HG03457 (cell line): ENCODE results near the gene NPR2.

Experiments used
- ATAC-seq: cut with Tn5 transposase; IDR thresholded peaks from one replicate; pipeline ENCODE4 v1.9.1; 2021; ENCODE audit warnings: moderate number of reproducible peaks; ENCODE audit not compliant: unreplicated experiment

NPR2 gene

DNA sequence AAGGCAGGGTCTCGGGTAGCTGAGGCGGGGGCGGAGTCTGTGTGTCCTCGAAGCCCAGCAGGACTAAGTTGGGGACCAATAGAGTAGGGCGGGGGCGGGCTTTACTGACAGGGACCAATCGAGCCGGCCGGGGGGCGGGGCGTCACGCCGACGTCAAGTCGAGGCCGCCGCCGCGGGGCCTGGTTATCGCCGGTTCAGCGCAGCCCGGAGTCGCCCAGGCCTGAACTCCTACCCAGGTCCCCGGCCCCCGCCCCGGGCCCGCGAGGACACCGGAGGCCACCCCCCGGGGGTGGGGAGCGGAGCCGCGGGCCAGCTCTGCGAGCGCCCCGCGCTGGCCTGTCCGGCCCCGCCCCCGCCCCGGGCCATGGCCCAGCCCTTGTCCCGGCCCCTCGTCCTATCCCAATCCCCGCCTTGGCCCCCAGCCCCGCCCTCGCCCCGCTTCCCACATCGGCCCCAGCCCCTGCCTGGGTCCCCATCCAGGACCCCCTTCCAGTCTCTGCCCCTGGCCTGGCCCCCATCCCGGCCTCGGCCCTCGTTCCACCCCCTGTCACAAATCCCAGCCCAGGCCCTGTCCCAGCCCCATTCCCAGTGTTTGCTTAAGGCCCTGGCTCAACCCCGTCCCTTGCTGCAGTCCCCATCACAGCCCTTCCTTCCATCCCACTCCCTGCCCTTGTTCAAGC is 37.8 kb downstream of the NPR2 start, which contains the start of gene TMEM8B:
TSS of gene TMEM8B (plus strand) at position 145 of the 680 bp plus-strand sequence. CDS start at position 365, 220 bp downstream.
- peak; percentile 53 for ATAC-seq

DNA sequence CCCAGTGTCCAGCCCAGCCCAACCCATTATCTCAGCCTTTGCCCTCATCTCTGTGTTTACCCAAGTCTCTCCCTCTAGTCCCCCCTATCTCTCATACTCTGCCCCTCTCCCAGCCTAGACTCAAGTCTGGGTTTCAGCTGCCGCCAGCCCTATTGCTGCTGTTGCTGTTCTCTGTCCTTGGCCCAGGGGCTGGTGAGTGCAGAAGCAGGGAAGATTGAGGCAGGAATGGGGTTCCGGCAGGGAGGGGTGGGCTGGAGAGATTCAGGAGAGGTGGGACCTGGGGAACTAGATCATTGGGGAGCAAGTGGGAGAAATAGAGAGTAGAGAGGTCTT is 38.3 kb downstream of the NPR2 start:
- no peak for ATAC-seq

DNA sequence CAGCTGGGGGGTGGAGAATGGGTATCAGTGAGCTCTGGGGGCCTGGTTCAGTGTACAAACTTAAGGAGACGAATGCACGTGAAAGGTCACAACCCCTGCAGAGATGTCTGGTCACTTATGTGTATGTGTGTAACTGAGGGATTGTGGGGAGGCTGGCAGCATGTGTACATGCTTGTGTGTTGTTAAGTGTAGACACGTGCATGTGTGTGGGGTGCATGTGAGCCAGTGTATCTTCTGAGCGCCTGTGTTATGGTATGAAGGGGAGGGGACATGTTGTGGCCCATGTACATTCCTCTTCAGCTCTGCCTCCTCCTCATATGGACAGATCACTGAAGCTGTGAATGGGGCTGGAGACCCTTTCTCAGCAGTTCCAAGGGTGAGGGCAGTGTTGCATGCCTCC is 39.6 kb downstream of the NPR2 start:
- no peak for ATAC-seq

DNA sequence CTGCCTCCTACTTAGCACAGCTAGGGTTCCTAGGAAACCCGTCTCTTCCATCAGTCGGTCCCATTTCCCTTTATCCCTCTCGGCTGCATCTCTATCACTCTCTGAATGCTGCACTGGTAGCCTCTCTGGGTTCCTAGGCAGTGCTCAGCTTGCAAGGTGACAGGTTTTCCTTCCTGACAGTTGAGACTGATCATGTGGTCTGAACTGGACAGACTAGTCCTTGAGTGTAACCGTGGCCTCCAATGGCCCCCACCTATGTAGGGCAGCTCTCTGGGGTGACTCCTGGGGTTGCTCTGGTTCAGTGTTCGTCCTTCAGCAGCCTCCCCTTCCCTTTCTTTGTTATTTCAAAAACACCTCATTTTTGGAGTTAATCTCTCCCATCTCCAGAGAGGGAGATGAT is 41.4 kb downstream of the NPR2 start:
- ATAC-seq: no peak

- no peak for ATAC-seq
Observed at GRCh38 chr9:35834260-35835215, 43.1 kb downstream of the NPR2 start.

- ATAC-seq: no peak
Observed at GRCh38 chr9:35835216-35835632, 43.8 kb downstream of the NPR2 start.

DNA sequence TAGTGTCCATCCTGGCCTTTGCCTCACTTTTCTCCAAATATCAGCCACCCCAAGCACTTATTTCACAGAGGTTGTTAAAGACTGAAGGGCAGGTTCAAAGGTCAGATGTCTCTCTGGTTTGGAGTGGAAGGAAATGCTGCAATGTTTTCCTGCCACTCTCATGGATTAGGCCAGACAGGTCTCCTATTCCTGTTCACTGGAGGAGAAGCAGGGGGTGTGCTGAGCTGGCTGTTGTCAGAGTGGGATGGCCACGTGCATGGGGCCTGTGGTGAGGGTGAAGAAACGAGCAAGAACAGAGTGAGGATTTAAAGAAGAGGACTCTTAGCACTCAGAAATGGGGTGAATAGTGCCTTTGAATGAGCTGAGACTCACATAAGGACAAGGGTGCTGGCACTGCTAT is 44.4 kb downstream of the NPR2 start:
- no peak for ATAC-seq

- ATAC-seq: no peak
Observed at GRCh38 chr9:35836595-35836994, 45.2 kb downstream of the NPR2 start.

DNA sequence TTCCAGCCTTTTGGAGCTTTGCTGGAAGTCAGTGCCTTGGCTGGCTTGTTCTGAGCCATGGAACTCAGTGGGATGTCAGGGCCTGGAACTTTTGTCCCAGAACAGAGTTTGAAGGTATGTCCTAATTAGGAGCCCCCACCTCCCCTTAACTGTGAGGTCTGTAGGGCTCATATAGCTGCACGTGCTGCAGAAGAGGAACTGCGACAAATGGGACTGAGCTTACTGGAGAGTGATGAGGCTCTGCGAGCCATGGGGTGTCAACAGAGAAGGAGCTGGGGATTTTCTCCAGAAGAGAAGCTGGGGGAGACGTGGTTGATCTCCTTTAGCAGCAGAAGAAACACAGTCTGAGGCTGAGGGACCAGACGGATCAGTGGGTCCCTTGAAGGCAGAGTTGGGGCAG is 48.5 kb downstream of the NPR2 start:
- ATAC-seq: no peak

- ATAC-seq: no peak
Observed at GRCh38 chr9:35840881-35841644, 49.7 kb downstream of the NPR2 start.

DNA sequence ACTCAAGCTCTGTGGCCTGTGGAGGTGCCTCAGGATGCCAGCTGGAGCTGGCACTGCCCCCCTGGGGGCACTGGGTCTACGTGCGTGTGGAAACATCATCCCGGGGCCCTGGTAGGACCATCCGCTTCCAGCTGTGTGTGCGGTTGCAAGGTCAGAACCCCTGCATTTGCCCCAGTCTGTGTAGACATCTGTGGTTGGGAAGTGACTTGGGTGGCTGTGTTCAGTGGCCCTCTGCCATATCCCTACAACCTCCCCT is 50.2 kb downstream of the NPR2 start:
- ATAC-seq: no peak

DNA sequence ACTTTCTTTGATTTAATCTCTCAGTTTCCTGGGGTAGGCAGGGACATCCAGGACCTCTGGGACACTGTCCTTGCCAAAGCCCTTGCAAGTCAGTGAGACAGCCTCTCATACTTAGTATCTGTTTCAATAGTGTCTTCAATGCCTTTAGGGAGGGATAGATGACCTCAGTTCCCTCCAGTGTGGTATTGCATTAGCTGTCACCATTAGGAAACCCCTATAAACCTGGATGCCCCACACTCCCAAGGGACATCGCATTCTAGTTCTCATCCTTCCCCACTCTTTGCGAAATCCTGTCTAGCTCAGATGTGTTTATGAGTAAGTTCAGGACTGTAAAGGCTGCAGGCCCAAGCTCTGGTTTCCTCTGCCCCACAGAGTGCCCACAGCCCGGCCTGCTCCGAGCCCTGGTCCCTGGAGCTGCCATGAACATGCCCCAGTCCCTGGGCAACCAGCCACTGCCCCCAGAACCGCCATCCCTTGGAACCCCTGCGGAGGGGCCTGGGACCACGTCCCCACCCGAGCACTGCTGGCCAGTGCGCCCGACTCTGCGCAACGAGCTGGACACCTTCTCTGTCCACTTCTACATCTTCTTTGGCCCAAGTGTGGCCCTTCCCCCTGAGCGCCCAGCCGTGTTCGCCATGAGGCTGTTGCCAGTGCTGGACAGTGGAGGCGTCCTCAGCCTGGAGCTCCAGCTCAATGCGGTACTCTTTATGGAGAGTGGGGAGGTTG is 50.8 kb downstream of the NPR2 start:
- ATAC-seq: no peak

GRCh38 chr9:35842795-35843194 is 51.4 kb downstream of the NPR2 start:
- no peak for ATAC-seq

DNA sequence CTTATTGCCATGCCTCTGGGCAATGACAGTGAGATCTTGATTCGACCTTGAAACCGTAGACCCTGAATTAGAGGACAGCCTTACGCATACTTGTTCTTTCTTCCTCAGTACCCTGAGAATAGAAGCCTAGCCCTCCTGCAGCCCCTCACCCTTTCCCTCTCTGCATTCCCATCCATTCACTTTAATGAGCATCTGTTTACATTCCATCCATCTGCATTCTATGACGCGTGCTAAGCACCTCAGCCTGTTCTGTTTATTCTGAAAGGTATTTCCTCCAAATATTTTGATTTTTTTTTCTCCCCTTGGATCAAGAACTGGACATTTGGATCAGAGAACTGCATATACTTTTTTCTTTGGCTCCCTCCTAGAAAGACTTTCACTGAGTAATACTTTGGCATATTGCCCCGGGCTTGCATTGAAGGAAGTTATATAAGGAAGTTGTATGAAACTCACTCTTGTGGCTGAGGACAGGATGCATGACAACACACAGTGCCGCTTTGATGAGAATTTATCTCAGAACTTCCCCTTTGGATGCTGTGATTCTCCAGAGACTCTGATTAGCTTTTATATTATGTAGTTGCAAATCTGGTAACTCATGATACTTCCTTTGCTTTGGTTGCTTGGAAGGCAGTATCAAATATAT is 53.4 kb downstream of the NPR2 start:
- ATAC-seq: no peak

GRCh38 chr9:35845824-35846771 is 54.7 kb downstream of the NPR2 start:
- no peak for ATAC-seq

GRCh38 chr9:35847792-35848572 is 56.6 kb downstream of the NPR2 start:
- ATAC-seq: peak; percentile 60

DNA sequence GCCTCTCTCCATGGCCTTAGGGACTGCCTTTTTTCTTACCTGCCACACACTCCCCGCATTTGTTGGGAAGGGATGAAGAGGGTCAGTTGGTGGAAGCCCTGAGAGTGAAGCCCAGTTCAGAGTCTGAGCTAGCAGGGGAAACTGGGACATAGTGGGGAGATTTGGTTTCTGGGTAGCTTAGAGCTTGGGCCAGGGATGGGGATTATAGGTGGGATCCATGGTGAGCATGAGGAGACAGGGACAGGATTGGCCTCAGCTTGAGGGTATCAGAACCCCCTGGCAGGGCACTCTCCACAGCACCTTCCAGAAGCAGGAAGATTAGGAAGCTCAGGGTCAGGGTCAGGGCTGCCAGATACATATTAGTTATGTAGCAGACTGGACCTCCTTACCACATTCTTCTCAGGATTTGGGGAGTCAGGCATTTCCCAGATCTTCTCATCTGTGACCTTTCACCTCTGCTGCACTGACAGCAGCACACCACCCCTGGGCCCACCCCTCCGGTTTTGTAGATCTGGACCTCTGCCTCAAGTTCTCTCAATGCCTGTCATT is 61.0 kb downstream of the NPR2 start:
- ATAC-seq: no peak
